OCI-M2 (cell line): ENCODE measurements around the gene BBS1.
"Not testable (repeated sequence)": the region's sequence is repeated elsewhere in the genome, so short reads cannot be mapped to it uniquely, and the experiment has no call there.

Source experiments
- DNase-seq: peaks from one replicate; lab custom pipeline; 2025; ENCODE audit not compliant: unreplicated experiment; lab: John Stamatoyannopoulos, UW

BBS1 gene

GRCh38 chr11:66523611-66524010 is 13.2 kb downstream of the BBS1 start:
- DNase-seq, result no peak

GRCh38 chr11:66524304-66525040 is 14.0 kb downstream of the BBS1 start:
- DNase-seq, result no peak

GRCh38 chr11:66529069-66529468 is 18.6 kb downstream of the BBS1 start:
- DNase-seq, result no peak

- DNase-seq, result no peak
These were observed 19.2 kb downstream of the BBS1 start for GRCh38 chr11:66529655-66530054.

GRCh38 chr11:66530927-66531709 is 20.7 kb downstream of the BBS1 start:
- DNase-seq, result no peak

GRCh38 chr11:66531841-66532240 is 21.4 kb downstream of the BBS1 start:
- DNase-seq, result no peak

- DNase-seq, result no peak
These were observed 22.3 kb downstream of the BBS1 start for GRCh38 chr11:66532784-66533183.

- DNase-seq, result no peak
These were observed 28.9 kb downstream of the BBS1 start for GRCh38 chr11:66539170-66539869.

GRCh38 chr11:66539870-66540213 is 29.4 kb downstream of the BBS1 start:
- no peak for DNase-seq

- DNase-seq, result not testable (repeated sequence)
These were observed 30.2 kb downstream of the BBS1 start for GRCh38 chr11:66540598-66540997.

- DNase-seq, result no peak
These were observed 31.5 kb downstream of the BBS1 start for GRCh38 chr11:66541892-66542291.

- DNase-seq, result no peak
These were observed 31.9 kb downstream of the BBS1 start for GRCh38 chr11:66542362-66542761.

- no peak for DNase-seq
These were observed 33.0 kb downstream of the BBS1 start for GRCh38 chr11:66543263-66544107.

GRCh38 chr11:66544952-66545351 is 34.5 kb downstream of the BBS1 start:
- DNase-seq, result not testable (repeated sequence)

GRCh38 chr11:66545701-66546367 is 35.4 kb downstream of the BBS1 start, which contains the start of gene ZDHHC24:
TSS of gene ZDHHC24 (minus strand) at chr11:66546048. CDS start at chr11:66546003, 45 bp downstream.
- DNase-seq, result peak; percentile 79

- DNase-seq, result no peak
These were observed 36.0 kb downstream of the BBS1 start, which contains the start of gene ACTN3 for GRCh38 chr11:66546368-66546965. TSS of gene ACTN3 (plus strand) at chr11:66546903. CDS start at chr11:66546938, 35 bp downstream.

GRCh38 chr11:66546966-66547661 is 36.7 kb downstream of the BBS1 start:
- DNase-seq, result no peak

- DNase-seq, result no peak
These were observed 37.2 kb downstream of the BBS1 start for GRCh38 chr11:66547662-66548009.

GRCh38 chr11:66548041-66548440 is 37.6 kb downstream of the BBS1 start:
- DNase-seq, result no peak
